ENCODE results near the gene DIS3L2. TPM values are rescaled to one million over a fixed set of nuclear protein-coding genes. Genes with fewer than 3 reads are reported as not detected.
"Not testable (repeated sequence)": the region's sequence is repeated elsewhere in the genome, so short reads cannot be mapped to it uniquely, and the experiment has no call there.

Gene DIS3L2
- polyA plus RNA-seq, 1 experiment, result 8.2 TPM

DNA sequence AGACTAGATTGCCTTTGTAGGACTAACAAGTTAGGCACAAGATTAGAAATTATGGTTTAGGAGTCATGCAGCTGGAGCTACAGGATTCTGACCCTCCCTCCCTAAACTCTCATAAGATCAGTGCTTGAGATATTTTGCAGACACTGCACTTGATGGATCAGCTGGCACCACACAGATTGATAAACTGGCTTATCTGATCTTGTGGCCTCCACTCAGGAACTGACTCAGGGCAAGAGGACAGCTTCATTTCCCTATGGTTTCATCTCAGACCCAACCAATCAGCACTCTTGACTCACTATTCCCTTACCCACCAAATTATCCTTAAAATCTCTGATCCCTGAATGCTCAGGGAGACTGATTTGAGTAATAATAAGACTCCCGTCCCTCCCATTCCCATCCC lies 152.3 kb downstream of the DIS3L2 start:
- TF ChIP-seq, protein P1, sequence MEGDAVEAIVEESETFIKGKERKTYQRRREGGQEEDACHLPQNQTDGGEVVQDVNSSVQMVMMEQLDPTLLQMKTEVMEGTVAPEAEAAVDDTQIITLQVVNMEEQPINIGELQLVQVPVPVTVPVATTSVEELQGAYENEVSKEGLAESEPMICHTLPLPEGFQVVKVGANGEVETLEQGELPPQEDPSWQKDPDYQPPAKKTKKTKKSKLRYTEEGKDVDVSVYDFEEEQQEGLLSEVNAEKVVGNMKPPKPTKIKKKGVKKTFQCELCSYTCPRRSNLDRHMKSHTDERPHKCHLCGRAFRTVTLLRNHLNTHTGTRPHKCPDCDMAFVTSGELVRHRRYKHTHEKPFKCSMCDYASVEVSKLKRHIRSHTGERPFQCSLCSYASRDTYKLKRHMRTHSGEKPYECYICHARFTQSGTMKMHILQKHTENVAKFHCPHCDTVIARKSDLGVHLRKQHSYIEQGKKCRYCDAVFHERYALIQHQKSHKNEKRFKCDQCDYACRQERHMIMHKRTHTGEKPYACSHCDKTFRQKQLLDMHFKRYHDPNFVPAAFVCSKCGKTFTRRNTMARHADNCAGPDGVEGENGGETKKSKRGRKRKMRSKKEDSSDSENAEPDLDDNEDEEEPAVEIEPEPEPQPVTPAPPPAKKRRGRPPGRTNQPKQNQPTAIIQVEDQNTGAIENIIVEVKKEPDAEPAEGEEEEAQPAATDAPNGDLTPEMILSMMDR (IDR thresholded peaks at IDR 0.05; ENCODE audit: low read depth, low read length), result no peak
- ChIA-PET POLR2A (no interaction called here), CTCF (interaction anchor here (0.6 kb wide), 1 partner anchor 8 kb away, joined by 3 read pairs; no protein-coding TSS in a partner anchor)
- Histone ChIP-seq H3K9me3 (ENCODE audit: control insufficient read depth, insufficient read depth, low read length) (no peaks in the 10 kb centered on the region), H3K27ac (ENCODE audit: low read depth, low read length) (no peak overlapping the region), H3K4me3 (ENCODE audit: low read depth, low read length) (no peak overlapping the region), H3K27me3 (ENCODE audit: control insufficient read depth, insufficient read depth, low read length) (no peaks in the 10 kb centered on the region)
- DNase-seq (ENCODE audit: low read depth, low spot score), result no peak

DNA sequence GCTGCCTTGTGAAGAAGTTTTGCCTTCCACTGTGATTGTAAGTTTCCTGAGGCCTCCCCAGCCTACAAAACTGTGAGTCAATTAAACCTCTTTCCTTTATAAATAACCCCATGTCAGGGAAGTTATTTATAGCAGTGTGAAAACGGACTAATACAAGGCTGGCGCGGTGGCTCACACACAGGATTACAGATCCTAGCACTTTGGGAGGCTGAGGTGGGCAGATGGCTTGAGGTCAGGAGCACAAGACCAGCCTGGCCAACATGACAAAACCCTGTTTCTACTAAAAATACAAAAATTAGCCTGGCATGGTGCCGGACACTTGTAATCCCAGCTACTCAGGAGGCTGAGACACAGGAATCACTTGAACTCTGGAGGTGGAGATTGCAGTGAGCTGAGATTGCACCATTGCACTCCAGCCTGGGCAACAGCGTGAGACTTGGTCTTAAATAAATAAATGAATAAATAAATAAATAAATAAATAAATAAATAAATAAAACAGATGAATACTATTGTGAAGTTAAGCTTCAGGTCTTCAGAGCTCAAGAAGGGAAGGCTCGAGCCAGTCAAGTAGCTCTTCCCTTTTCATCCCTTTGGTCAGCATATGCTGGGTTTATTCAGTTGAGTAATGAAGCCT lies 154.3 kb downstream of the DIS3L2 start:
- H3K4me3 ChIP-seq (ENCODE audit: low read depth, low read length); H3K9me3 ChIP-seq (ENCODE audit: control insufficient read depth, insufficient read depth, low read length); H3K27ac ChIP-seq (ENCODE audit: low read depth, low read length); POLR2A ChIA-PET; H3K27me3 ChIP-seq (ENCODE audit: control insufficient read depth, insufficient read depth, low read length); DNase-seq (ENCODE audit: low read depth, low spot score): not testable (repeated sequence)
- CTCF ChIA-PET, result interaction anchor here (0.9 kb wide), 1 partner anchor 215 kb away, joined by 3 read pairs; no protein-coding TSS in a partner anchor

DNA sequence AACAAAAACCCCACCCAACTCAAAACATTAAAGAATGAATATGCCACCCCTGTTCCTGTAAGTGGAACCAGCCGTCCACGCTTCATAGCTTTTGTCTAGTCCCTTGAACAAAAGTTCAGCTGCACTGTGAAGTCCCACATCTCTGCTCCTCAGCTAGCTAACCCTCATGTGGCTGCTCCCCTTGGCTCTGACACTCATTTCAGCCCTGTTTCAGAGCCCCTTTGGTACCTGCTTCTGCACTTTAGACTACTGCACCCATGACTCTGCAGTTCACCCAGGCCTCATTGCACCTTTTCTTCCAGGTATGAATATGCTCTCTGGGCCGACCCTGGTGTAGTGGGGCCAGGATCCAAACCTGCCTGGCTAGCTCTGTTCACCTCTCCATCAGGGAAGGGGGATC lies 155.3 kb downstream of the DIS3L2 start:
- no peak overlapping the region for H3K4me3 ChIP-seq (ENCODE audit: low read depth, low read length)
- no peaks in the 10 kb centered on the region for H3K27me3 ChIP-seq (ENCODE audit: control insufficient read depth, insufficient read depth, low read length)
- TF ChIP-seq, protein P1 (IDR thresholded peaks at IDR 0.05; ENCODE audit: low read depth, low read length), result no peak
- no peak for DNase-seq (ENCODE audit: low read depth, low spot score)
- H3K9me3 ChIP-seq (ENCODE audit: control insufficient read depth, insufficient read depth, low read length), result no peaks in the 10 kb centered on the region
- ChIA-PET CTCF (no interaction called here), POLR2A (no interaction called here)
- H3K27ac ChIP-seq (ENCODE audit: low read depth, low read length), result no peak overlapping the region

DNA sequence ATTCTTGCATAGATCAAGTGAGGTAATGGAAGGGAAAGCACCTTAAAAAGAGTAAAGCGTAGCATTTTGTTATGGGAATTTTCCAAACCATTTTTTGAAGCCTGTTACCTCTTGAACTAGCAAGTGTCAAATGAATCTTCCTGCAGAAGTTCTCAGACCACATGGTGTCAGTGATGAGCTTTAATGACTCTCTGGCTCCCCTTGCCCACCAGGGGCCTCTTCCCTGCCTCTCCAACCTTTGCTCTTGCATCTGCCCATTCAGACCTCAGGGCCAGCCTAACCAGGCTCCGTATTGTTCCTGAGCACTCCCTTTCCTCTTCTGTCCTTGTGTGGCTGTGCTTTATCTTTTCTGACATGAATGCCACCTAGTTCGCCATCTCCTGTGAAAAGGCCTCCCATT lies 155.9 kb downstream of the DIS3L2 start:
- no peaks in the 10 kb centered on the region for H3K27me3 ChIP-seq (ENCODE audit: control insufficient read depth, insufficient read depth, low read length)
- TF ChIP-seq, protein P1 (IDR thresholded peaks at IDR 0.05; ENCODE audit: low read depth, low read length), result no peak
- H3K27ac ChIP-seq (ENCODE audit: low read depth, low read length), result no peak overlapping the region
- no peaks in the 10 kb centered on the region for H3K9me3 ChIP-seq (ENCODE audit: control insufficient read depth, insufficient read depth, low read length)
- POLR2A ChIA-PET, result no interaction called here
- CTCF ChIA-PET, result no interaction called here
- no peak for DNase-seq (ENCODE audit: low read depth, low spot score)
- no peak overlapping the region for H3K4me3 ChIP-seq (ENCODE audit: low read depth, low read length)

DNA sequence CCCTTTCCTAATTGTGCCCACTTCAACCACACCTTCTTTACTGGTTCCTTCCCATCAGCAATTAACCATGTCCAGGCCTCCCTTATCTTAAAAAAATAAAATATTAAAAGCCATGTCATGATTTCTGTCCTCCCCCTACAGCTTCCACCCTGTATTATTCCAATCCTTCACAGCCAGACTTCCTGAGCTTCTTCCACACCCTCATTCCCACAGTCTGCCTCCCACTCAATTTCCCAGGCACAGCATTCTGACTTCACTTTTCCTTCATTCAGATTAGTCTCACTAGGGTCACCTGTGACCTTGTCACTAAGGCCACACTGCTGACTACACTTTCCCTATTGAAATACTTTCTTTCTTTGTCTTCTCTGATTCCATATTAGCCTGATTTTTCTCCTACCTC lies 159.4 kb downstream of the DIS3L2 start:
- Histone ChIP-seq H3K27me3 (ENCODE audit: control insufficient read depth, insufficient read depth, low read length) (no peaks in the 10 kb centered on the region), H3K9me3 (ENCODE audit: control insufficient read depth, insufficient read depth, low read length) (no peaks in the 10 kb centered on the region), H3K4me3 (ENCODE audit: low read depth, low read length) (no peak overlapping the region), H3K27ac (ENCODE audit: low read depth, low read length) (no peak overlapping the region)
- CTCF ChIA-PET, result no interaction called here
- no peak for DNase-seq (ENCODE audit: low read depth, low spot score)
- TF ChIP-seq, protein P1 (IDR thresholded peaks at IDR 0.05; ENCODE audit: low read depth, low read length), result no peak
- POLR2A ChIA-PET, result no interaction called here

Measured in AG04450 (cell line).